DLD1 (cell line): ENCODE results near the gene GALNT18.

Experiments used
- in situ Hi-C: cut with HindIII; loops from 2 replicates; pipeline ENCODE4 v1.10.0; 2017; ENCODE audit warnings: low sequenced_read_pairs

The GALNT18 gene

DNA sequence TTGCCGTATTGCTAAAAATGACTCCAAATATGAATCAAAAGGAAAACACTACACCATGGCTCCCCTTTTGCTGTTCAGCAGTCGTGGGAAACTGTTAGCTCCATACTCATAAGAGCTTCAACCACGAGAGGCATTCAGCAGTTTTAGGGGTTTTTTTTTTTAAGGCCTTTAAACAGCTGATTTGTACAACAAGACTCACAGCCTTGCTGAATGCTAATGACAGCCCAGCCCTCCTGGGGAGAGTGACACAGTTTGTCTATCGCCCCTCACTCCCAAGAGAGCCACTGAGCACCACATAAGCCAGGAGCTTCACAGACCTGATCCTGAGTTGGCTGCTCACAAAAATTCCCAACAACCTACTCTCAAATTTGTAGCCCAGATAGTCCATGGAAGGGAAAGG lies 32.4 kb downstream of the GALNT18 start:
- in situ Hi-C loops, result no loop called here

DNA sequence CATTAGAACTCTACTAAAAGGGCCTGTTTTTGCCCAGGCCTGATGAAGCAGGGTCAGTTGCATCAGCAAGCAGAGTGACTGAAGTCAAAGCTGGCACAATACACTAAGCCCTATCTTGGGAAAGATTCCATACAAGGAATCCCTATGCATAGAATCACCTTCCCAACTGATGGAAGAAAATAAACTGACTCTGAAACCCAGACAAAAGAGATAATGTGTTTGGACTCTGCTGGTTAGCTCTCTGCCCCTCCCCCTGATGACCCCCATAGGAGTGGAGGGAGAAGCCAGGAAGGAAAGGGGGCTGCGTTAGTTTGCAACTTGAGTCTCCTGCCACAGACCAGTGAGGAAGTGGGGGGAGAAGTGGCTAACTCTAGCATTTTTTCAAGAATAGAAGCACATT lies 32.9 kb downstream of the GALNT18 start:
- in situ Hi-C loops, result no loop called here

DNA sequence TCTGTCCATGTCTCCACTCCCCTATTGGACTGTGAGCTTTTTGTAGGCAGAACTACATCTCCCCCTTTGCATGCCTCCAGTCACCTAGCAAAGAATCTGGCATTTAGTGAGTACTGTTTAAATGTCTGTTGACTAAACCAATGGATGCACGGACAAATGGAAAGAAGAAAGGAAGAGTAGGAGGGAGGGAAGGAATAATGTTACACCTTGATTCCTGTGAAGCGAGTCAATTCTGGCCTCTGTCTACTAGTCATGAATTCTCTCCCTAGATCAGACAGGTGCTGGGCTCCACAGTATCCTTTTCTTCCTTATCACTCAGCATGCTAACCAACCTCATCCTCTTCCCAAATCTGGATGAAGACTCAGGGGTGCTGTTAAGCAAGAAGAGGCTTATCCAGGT lies 33.6 kb downstream of the GALNT18 start:
- in situ Hi-C loops, result no loop called here

DNA sequence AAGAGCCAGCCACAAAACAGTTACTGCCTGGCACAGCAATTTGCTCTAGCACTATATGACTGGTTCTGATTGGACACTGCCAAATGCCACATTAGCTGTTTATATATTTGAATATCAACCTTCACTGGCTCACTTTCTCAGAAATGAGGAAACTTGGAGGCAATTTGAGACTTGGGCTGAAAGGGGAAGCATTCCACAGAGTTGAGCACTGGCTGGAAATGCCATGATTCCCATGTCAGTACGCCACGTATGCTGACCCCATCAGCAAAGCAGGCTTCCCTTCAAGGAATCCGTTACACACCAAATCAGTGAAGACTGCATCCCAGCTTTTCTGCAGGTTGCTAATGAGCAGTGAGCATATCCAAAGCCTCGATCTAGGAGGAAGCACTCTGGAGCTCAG lies 34.7 kb downstream of the GALNT18 start:
- in situ Hi-C loops, result no loop called here

DNA sequence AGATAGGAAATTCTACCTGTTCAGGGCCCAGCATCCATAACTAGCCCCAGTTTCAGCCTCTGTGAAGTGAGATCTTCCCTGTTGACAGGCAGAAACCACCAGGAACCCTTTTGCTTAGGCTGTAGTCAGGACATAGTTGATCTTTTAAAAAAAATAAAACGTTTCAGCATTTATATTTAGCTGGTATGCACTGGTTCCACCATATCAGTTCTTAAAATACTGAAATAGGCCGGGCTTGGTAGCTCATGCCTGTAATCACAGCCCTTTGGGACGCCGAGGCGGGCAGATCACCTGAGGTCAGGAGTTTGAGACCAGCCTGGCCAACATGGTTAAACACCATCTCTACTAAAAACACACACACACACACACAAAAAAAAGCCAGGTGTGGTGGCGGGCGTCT lies 35.3 kb downstream of the GALNT18 start:
- in situ Hi-C loops, result no loop called here

DNA sequence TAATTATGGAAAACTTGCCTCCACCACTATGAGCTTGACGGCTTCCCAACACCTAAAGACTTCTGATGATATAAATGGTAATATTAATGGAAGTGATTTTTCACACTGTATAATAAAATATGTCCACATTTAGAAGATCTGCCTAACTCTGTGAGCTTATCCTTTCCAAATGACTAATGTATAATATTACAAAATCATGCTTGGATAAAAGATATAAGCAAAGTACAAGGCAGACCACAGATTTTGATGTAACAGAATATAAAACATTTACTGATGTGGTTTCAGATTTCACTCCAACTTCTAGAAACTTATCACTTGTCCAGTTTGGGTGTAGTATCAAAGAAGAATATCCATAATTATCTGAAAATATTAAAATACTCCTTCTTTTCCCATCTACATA lies 36.9 kb downstream of the GALNT18 start:
- in situ Hi-C loops, result no loop called here

DNA sequence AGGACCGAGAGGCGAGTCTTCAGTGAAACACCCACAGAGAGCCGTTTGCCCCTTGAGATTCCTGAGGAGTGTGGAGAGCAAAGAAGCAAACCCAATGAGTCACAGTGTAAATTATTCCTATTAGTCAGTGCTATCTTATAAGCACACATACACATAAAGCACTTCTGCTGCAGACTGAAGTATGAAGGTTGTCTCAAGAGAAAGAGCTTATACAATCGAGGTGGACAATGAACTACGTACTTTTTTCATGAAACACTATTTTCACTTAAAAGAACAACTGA lies 37.3 kb downstream of the GALNT18 start:
- in situ Hi-C loops, result no loop called here

DNA sequence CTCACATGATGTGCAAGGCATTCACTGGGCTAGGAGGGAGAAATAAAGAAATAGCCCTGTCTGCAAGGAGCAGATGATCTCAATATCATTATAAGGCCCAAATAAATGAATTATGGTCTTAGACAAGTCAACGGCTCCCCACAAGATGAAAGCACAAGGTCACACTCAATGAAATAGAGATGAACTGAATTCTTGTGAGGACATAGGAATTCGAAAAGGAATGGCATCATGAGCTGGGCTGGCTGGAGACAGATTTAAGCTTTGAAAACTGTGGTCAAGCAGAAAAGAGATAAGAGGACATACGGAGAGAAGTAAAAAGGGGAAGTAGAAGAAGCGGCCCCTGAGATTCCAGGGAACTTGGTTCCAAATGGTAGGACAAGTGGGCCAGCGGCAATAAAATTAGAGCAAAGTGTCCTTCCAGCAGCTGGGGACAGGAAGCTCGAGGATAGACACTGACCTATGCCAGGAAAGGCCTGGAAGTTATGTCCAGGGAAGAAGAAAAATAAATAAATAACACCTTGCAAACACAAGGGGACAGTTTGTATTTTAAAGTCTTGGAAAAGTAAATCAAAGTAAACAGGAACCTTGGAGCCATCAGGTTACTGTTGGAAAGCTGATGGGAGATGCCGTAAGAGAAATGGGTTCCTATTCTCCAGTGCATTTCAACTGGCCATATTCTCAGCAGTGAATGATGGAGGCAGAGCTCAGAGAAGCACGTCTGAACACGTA lies 37.8 kb downstream of the GALNT18 start:
- in situ Hi-C loops, result no loop called here

DNA sequence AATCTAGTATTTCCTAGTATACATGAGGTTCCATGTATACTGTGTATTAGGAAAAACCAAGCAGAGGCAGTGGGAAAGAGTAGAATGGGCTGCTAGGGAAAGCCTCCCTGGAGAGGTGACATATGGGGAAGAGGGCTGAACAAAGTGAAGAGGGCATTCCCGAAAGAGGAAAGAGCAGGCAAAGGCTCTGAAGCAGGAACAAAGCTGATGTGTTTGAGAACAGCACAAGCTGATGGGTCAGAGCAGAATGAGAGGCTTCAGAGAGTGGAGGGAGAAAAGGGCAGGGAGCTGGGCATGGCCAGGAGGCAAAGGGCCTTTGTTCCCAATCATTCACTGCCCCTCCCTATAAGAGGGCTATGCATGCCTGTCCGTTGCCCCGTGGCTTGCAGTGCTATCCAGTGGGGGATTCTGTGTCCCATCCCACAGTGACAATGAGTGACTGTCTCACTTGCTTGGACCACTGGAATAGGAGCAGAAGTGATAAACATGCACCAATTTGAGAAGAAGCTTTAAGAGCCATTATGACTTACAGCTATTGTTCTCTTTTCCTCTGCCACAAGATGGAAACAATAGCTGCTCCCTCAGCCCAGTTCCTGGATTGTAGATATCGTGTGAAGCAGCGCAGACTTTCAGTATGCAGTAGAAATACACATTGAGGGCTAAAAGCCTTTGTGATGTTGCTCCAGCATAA lies 39.6 kb downstream of the GALNT18 start:
- in situ Hi-C loops, result no loop called here

DNA sequence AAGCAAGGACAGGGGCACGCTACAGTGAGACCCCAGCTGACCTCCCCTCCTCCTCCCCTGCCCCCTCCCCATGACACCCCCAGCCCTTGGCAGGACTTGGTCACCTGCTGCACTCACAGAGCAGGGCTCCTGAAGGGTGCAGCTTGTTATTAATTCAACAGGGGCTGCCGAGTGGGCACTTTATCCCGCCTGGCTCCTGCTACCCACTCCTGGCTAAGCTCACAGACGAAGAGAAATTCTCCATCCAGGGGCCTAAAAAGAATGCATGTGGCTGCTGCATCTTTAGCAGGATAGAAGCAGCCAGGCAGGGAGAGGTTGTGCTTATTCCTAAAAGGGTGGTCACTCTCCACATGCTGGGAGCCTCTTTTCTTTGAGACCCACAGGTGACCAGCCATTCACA lies 40.3 kb downstream of the GALNT18 start:
- in situ Hi-C loops, result no loop called here

DNA sequence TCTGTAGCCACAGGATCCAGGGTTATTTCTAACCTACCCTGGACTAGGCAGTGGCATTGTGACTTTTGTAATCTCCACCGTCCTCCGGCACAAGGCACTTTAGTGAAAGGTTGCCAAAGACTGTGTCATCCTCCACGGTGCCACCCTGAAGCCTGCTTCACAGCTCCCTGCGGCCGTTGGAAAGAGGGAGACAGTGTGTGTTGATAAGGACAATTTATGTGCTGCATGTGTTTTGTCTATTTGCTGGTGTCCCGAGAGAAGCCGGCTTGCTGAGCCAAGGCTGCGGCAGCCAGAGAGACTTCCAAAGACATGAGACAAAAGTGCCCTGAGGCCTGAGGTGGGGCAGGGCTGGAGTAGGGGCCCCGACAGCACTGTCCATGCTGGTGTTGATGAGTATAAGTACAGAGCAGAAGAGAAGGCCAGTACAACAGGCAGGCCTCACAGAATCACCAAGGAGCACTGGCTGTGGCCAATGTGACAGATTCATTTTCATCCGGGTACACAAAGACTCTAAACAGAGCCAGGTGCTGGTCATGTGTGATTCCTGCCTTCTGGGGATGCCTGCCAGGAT lies 40.9 kb downstream of the GALNT18 start:
- in situ Hi-C loops, result no loop called here

DNA sequence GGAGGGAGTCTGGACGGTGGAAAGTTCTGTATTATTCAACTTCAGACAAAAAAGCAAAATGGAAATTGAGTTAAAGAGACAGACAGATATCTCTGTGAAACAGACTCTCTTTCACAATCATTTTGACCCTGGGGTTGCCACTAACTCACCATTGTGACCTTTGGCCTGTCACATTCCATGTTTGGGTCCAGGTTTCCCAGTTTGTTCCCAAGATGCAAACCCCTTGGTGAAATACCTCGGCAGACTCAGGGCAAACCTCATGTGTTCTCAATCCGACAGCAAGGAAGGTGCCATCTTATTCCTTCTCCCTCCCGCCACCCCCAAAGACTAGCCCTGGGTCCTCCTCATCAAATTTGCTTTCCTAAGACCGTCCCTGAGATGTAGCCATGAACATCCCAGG lies 41.8 kb downstream of the GALNT18 start:
- in situ Hi-C loops, result no loop called here

DNA sequence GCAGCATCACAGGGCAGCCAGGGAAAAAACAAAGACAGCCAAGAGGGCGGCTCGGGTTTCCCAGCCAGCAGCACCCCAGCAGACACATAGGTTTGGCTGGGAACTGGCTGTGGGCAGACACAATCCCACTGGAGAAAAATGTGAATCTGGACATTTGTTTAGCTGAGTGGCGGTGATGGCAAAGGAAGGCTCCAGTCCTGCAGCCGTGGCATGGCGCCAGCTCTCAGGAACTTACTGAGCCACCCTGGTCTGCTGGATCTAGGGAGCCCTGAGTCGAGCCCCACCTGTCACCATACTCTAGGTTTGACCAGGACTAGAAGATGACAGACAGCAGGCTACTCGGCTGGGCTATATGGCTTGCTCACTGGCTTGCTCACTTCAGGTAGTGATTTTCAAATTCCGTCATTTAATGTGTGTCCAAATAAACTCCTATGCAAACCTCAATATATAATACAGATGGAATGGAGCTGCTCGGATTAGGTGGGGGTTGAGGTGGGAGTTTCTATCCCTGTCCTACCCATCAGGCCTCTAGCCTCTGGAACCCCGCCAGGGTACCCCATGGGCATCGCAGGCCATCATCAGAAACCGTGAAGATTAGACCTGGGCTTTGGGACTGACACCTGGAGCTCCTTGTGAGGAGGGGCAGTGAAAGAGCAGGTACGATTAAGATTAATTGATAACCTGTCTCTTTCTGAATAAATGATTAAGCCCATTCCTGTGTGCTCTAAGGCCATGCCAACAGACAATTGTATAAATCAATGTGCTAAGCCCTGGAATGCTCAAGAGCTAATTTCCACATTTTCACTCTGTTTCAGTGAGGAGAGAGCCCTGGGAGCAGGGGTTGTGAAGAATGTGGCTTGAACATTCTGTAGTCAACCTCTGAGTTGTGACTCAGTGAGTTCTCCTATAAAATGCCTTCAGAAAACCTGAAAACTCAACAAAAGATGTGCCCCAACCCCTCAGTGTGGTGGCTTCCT lies 42.5 kb downstream of the GALNT18 start:
- in situ Hi-C loops, result no loop called here

DNA sequence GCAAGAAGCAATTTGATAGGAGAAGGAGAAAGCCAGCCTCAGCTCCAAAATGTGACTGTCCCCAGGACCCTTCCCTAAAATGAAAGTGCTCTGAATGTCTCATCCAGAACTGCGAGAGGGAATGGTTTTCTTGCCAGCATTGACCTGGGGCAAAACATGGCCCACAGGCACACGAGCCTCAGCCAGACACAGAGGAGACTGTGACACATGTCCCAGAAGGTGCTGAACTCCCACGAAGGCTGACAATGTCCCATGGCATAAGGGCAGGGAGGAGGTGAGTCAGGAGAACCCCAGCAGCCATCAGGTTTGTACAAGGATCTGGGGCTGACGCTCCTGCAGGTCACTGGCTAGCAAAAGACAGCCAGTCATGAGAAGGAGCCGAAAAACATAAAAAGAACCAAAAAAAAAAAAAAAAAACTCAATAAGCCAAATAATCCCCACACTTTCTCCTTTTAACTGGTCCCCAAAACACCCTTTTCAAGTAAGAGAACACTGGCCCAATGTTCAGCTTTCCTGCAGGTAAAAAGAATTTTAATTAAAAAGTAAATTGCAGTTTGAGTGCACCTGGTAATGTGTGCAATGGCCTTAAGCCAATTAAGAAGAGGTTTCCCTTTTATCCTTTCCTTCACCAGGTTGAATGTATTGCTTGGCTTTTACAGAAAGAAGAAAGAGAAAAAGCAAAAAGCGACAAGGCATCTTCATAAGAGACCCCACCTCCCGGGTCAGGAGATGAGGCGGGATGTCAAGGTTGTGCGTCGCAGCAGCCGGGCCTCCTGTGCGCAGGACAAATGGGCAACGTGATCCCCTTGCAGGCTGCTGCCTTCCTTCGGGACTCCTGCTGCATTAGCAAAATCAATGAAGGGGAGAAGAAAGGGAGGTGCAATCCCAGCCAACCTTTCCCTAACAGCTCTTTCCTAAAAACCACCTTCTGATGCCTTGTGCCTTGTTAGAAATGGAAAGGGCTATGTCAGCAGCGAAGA lies 43.6 kb downstream of the GALNT18 start:
- in situ Hi-C loops, result no loop called here

DNA sequence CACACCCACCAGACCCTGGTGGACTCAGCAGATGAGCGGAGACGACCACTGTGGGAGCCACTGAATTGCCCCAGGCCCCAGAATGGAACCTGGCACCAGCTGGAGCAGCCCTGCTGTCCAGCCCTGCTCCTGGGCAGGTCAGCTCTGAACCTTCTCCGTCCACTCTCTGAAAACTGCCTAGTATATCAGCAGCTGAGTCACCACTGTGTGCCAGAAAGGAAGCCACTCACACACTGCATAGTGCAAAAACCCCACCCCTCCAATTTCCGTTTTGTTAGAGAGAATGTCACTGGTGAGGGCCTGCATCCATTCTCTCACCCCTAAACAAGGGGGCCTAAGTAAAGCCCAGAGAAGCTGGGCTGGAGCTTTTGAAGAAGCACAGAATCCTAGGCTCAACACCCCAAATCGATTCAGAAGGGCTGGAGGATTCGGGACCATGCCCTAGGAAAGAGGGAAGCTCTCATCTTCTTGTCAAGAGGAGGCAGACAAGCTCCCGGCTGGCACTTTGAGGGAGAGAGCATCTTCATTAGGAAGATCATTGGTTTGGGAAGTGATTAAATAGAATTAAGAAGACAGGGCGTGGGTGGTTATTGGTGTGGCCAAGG lies 44.5 kb downstream of the GALNT18 start:
- in situ Hi-C loops, result no loop called here

DNA sequence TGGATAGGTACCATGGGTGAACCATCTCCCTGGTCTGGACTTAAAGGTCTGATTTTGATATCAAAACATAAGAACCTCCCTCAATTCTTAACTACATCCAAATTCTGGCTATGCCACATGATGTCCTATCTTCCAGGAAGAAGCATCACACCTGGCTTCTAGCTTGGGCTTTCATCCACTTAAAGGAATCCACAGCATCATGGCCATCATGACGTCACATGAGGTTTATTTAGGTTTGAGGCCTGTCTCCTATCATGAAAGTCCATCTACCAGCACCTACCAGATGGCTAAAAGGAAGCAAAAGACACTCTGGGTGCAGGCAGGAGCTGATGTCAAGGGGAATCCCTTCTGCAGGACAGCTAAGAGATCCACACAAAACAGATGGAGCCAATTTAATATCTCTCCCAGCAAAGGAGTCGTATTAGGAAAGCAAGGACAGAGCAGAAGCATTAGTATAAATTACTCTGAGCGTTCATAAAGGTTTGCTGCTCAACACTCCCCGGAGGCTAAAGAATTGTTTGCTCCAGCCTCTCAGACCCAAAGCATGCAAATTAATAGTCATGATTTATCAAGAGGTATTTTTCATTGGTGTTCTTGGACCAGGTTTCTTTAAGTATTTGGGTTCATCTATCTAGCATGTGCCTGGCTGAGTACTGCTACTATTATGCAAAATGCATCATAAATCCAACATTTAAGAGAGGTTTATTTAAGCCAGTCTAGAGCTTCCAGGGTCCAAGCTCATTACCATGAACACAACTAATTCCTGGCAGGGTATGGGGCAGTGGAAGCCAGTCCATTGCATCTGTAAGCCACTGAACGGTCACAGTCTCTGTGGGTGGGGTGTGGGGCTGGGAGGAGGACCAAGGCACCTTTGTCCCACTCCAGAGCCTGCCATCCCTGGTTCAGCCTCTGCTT lies 47.2 kb downstream of the GALNT18 start:
- in situ Hi-C loops, result loop anchor here (5.0 kb wide), 1 partner anchor 52 kb away; no protein-coding TSS in a partner anchor

DNA sequence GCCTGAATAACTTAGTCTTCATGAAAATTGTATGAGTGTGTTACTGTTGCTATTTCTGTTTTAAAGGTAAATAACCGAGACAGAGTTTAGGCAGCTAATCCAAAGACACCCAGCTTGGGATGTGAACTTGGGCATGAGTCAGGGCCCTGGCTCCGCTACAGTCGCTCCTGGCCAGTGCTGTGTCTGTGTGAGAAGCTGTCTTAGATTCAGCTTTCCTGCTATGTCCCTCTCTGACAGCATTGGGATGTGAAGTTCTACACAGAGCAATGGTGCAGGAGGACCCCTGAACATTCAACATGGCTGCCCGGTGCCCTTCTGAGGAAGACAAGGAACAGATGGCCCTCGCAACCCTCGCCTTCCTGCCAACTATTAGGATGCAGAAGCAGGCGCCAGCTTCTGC lies 49.4 kb downstream of the GALNT18 start:
- in situ Hi-C loops, result loop anchor here (5.0 kb wide), 1 partner anchor 50 kb away; no protein-coding TSS in a partner anchor

DNA sequence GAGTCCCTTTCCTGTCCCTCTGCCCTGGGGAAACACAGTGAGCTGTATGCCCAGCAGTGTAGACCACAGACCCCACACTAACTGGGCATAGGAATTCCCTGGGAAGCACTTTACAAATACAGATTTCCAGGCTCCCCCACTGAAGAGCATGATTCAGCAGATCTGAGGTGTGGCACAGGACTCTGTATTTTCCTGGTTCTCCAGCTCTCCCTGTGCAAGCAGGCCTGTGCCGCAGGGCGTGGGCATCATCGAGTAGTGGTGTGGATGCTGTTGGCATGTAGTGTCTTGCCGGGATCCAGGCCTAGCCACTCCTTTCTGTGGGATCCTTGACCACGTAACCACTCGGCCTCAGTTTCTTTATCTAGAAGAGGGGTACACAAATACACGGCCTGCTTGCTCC lies 49.9 kb downstream of the GALNT18 start:
- in situ Hi-C loops, result loop anchor here (5.0 kb wide), 1 partner anchor 50 kb away; no protein-coding TSS in a partner anchor

DNA sequence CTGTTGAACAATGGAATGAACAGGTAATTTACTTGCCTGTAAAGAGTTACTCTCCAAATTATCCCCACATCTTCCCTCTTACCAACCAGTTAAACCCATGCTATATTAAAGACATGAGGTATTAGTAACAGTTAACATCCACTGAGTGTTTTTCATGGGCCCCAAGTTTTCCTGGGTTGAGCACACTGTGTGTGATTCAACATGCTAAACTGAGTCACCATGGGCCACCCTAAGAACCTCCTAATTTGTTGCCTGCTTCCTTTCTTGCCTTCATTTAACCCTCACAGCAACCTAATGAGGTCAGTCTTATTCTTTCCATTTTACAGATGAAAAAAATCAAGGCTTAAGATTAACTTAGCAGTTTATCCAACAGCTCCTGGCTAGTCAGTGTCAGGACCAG lies 51.0 kb downstream of the GALNT18 start:
- in situ Hi-C loops, result loop anchor here (5.0 kb wide), 1 partner anchor 49 kb away; no protein-coding TSS in a partner anchor
